Epithelial cell of prostate (primary cell): ENCODE data around the gene TOB2.

ENCODE experiments used
- DNase-seq: peaks from one replicate; pipeline ENCODE4 v3.0.0-alpha.2; 2011; ENCODE audit warnings: low read depth, low spot score
- H3K27ac ChIP-seq: fragments of 450-650 bp; 2 replicates; pipeline ENCODE4 v1.5.1; 2017; ENCODE audit warnings: mild to moderate bottlenecking

TOB2 gene, protein sequence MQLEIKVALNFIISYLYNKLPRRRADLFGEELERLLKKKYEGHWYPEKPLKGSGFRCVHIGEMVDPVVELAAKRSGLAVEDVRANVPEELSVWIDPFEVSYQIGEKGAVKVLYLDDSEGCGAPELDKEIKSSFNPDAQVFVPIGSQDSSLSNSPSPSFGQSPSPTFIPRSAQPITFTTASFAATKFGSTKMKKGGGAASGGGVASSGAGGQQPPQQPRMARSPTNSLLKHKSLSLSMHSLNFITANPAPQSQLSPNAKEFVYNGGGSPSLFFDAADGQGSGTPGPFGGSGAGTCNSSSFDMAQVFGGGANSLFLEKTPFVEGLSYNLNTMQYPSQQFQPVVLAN

DNA sequence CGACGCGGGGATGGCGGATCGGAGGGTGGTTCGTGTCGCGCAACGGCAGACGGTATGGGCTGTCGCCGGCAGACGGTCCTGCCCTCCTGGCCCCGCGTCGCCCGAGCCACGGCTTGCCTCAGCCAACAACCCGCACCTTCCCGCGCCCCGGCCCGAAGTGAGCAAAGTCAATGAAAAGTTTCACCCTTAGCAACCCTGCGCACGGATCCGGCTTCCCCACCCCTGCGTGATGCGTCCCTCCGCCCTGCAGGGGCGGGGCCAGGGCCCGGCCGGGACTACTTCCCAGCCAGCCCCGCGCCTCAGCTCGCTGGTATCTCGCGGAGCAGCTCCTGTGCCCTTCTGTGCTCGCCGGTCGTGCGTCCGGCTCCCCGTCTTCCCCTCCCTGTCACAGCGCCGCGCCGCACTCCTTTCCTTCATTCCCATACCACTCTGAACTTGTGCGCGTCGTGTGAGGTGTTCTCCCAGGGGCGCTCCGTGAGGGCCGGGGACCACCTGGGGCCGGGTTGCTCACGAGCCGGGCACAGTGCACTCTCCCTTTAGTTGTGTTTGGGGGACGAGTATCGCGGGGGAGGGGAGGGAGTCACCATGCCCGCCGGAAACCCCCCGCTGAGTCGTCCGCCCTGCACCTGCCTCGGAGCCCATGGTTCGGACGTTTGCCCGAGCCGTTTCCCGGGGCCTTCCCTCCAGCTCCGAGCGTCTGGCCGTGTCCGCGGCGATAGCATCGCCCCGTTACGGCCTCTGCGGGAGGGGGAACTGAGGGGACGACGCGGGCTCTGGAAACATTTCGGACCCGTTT lies at the start of gene TOB2:
TOB2 (minus strand) TSS at position 163 of the 796 bp plus-strand sequence. CDS start 9,456 bp downstream, outside the sequence.
- peak within 1 kb of the TSS; percentile 94 for H3K27ac ChIP-seq
- peak; percentile 88 for DNase-seq

DNA sequence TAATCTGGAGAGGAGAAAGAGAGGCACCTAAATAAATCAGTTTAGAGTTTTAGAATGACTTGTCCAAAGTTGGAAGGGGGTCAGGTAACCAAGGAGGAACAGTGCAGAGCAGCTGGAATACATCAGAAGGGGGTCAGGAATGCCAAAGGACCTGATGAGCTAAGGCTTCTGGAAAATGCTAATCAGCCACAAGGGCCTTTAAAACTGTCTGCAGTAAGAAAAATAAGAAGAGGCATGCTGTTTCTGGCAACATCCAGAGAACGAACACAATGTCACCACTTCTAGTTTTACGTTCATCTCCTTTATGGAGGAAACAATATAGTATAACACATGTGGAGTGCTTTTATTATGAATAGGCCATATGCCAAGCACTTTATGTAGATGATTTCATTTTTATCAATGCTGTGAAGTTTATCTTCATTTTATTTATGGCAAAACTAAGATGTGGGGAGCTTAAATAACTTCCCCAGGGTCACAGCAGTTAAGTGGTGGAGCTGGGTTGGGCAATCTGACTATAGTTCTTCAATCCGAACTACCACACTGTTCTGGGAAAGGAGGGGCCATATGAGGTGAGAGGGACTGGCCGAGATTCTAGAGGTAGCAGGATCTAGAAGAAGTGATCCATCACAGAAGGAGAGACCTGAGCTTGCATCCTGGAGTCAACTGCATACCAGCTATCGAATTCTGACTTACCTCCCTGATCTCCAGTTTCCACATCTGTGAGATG lies 44.9 kb upstream of the TOB2 start:
- no peak overlapping the region for H3K27ac ChIP-seq
- no peak for DNase-seq

DNA sequence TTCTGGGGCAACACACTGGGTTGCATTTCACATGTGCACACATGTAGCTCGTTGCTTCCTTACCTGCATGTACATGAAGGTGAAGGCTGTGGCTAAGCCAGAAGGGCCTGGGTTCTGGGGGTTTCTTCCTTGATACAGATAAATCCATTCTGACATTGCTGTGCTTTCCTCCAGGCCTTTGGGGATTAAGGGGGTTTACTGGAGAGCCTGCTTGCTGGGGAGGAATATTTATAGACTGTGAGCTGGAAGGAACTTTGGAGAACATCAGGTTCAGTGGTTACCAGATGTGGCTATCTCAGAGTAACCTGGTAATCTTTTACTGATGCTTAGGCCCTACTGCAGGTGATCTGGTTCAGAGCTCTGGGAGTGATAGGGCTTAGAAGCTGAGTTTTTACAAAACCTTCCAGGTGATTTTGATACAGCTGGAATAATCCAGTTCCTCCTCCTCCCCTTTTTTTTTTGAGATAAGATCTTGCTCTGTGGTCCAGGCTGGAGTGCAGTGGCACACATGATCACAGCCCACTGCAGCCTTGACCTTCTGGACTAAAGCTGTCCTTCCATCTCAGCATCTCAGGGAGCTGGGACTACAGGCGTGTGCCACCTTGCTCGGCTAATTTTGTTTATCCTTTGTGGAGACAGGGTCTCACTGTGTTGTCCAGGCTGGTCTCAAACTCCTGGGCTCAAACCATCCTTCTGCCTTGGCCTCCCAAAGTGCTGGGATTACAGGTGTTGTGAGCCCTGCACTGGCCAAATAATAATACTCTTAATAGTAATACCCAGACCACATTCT lies 42.2 kb upstream of the TOB2 start:
- H3K27ac ChIP-seq = no peak overlapping the region
- DNase-seq = no peak

GRCh38 chr22:41488076-41488475 lies 41.5 kb upstream of the TOB2 start:
- no peak overlapping the region for H3K27ac ChIP-seq

DNA sequence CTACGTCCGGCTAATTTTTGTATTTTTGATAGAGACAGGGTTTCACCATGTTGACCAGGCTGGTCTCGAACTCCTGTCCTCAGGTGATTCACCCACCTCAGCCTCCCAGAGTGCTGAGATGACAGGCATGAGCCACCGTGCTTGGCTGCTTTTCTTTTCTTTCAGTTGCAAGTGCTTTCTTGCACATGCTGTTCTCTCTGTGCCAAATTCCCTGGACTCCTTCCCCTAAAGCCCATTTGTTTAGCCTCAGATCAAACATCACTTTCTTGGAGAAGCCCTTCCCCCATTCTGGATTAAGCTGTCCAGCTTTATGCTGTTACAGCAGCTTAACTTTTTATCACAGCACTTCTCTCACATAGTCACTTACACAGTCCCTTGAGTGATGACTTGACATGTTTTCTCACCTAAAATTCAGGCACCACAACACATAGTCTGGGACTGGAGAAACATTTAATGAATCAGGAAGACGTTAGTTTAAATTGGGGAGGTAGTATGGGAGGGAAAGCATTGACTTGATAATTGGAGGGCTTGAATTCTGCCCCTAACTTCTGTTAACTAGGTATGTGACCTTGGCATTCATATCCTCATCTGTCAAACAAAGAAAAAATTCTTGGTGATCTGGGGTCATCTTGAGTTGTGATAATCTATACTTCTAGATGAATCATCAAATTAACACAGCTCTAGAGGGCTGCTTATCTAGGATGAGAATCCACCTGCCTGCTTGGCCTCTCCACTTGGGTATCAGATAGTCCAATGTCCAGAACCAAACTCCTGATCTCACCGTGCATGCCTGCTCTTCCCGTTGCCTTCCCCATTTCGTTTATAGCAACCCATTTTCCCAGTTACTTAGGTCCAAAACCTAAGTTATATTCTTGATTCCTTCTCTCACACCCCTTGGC lies 40.7 kb upstream of the TOB2 start:
- no peak overlapping the region for H3K27ac ChIP-seq
- no peak for DNase-seq

More at GRCh38 chr22:41488076-41488475, 41.5 kb upstream of the TOB2 start:
- no peak for DNase-seq

DNA sequence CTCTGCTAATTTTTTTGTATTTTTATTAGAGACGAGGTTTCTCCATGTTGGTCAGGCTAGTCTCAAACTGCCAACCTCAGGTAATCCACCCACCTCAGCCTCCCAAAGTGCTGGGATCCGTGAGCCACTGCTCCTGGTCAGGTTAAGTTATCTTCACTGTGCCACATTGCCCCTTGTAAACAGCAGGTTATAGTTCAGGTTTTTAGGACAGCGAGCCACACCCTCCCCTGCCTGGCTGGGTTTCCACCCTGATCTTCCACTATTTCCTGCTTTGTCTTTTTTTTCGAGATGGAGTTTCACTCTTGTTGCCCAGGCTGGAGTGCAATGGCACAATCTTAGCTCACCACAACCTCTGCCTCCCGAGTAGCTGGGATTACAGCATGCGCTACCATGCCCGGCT lies 38.4 kb upstream of the TOB2 start:
- no peak overlapping the region for H3K27ac ChIP-seq
- DNase-seq = no peak

GRCh38 chr22:41482319-41482935 lies 35.8 kb upstream of the TOB2 start:
- DNase-seq = no peak
- H3K27ac ChIP-seq = no peak overlapping the region

- no peak for DNase-seq
- H3K27ac ChIP-seq = no peak overlapping the region
Observed at GRCh38 chr22:41481925-41482318, 35.3 kb upstream of the TOB2 start.

- H3K27ac ChIP-seq = no peak overlapping the region
- DNase-seq = no peak
Observed at GRCh38 chr22:41481131-41481830, 34.7 kb upstream of the TOB2 start.

- H3K27ac ChIP-seq = no peak overlapping the region
- no peak for DNase-seq
Observed at GRCh38 chr22:41480397-41480735, 33.8 kb upstream of the TOB2 start.

- H3K27ac ChIP-seq = no peak overlapping the region
- no peak for DNase-seq
Observed at GRCh38 chr22:41479671-41480396, 33.2 kb upstream of the TOB2 start.

DNA sequence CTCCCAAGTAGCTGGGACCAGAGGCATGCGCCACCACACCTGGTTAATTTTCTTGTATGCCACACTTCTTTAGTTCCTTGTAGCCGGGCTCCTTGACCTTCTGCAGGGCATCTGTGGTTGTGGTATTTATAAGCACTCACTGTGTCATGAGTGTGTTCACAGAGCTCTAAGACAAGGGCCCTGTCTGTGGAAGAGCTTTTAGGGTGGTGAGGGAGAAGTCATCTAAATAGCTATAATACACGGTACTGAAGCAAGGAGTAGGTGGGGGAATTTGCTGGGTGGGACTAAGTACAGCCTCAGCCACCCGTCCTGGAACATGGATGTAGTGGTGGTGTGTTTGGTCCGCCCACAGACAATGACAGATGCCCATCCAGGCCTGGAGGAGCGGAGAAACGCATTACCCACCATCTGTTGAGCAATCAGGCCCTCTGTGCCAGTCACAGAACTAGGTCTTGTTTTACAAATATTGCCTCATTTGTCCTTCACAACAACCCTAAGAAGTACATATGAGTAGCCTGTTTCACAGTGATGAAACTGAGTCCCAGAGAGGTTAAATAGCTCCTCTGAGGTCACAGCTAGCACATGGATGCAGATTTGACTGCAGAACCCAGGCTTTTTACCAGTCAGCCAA lies 32.4 kb upstream of the TOB2 start:
- no peak overlapping the region for H3K27ac ChIP-seq
- no peak for DNase-seq

DNA sequence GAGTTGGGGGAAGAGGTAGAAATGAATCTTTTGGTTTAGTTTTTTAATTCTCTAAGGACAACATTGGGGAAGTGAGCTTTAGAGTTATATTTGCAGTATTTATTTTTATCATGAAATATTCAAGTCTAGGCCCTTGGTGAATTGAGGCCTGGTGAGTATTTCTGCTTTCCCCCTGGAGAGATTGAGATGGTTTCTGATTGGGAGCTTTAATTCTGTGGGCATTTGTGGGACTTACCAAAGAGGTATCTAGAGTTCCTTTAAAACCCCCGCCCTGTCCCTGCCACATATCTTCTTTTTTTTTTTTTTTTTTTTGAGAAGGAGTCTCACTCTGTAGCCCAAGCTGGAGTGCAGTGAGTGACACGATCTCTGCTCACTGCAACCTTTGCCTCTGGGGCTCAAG lies 31.9 kb upstream of the TOB2 start:
- no peak for DNase-seq
- H3K27ac ChIP-seq = no peak overlapping the region

GRCh38 chr22:41474872-41475451 lies 28.4 kb upstream of the TOB2 start:
- no peak overlapping the region for H3K27ac ChIP-seq
- DNase-seq = no peak

GRCh38 chr22:41471568-41471967 lies 25.0 kb upstream of the TOB2 start:
- no peak overlapping the region for H3K27ac ChIP-seq
- DNase-seq = no peak

DNA sequence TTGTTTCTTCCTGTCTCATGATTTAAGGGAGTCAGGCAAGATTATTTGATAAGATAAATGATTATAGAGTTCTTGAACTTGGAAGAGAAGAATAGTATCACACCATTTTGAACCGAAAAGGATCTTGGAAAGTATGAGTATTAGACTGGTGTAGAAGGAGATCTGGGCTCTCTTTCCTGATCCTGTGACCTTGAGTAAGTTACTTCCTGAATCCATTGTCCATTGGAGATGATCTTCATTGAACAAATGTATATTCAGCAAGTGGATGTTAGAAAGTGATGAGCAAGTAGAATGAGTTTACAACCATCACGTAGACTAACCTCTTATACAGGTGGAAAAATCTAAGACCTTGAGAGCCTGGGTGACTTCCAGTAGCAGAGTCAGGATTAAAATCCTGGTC lies 24.3 kb upstream of the TOB2 start:
- H3K27ac ChIP-seq = no peak overlapping the region

More for the DNA sequence above, 24.3 kb upstream of the TOB2 start:
- no peak for DNase-seq
